Gastroesophageal sphincter (tissue), 4 donors: ENCODE measurements around the gene CDH13. TPM values are rescaled to one million over a fixed set of nuclear protein-coding genes. Genes with fewer than 3 reads are reported as not detected.

Source experiments
- ATAC-seq: fragments of 150-250 bp; one replicate; pipeline ENCODE4 v1.9.1; 2016; ENCODE audit warnings: mild to moderate bottlenecking, moderate library complexity
- H3K27ac ChIP-seq, 4 donors: fragments of 200-600 bp; sonication (generic) in 3 of 4; 1 replicate in 3 of 4; 2 replicates in 1 of 4; pipeline ENCODE4 v1.5.1; 2016 to 2019
- H3K27me3 ChIP-seq: fragments of 200-600 bp; sonication (generic); one replicate; pipeline ENCODE4 v1.5.1; 2019
- H3K36me3 ChIP-seq, 2 donors: fragments of 200-600 bp; sonication (generic); one replicate each; pipeline ENCODE4 v1.5.1; 2019; ENCODE audit warnings: control low read depth in 1 of 2
- H3K4me1 ChIP-seq, 3 donors: fragments of 200-600 bp; sonication (generic); 1 replicate in 2 of 3; 2 replicates in 1 of 3; pipeline ENCODE4 v1.5.1; 2016 to 2019; ENCODE audit warnings: control low read depth in 2 of 3
- H3K4me3 ChIP-seq, 2 donors: fragments of 200-600 bp; sonication (generic); one replicate each; pipeline ENCODE4 v1.5.1; 2019; ENCODE audit warnings: mild to moderate bottlenecking in 1 of 2, moderate library complexity in 1 of 2
- H3K9me3 ChIP-seq, 3 donors: fragments of 200-600 bp; sonication (generic); one replicate each; pipeline ENCODE4 v1.5.1; 2017 to 2019; ENCODE audit warnings: control low read depth in 2 of 3
- CTCF ChIP-seq, 4 experiments: fragments of 200-600 bp in 2 of 4; fragments of 450-650 bp in 2 of 4; sonication (generic) in 1 of 4; IDR thresholded peaks; one replicate each; pipeline ENCODE4 v1.5.1; 2017 to 2019; ENCODE audit warnings: antibody characterized with exemption in 4 of 4, mild to moderate bottlenecking in 2 of 4, moderate library complexity in 2 of 4
- EP300 ChIP-seq: sonication (generic); formaldehyde crosslinking; IDR thresholded peaks from one replicate; pipeline ENCODE4 v1.6.1; 2017; ENCODE audit warnings: antibody characterized with exemption, mild to moderate bottlenecking
- POLR2A ChIP-seq, 2 donors: fragments of 450-650 bp; IDR thresholded peaks; one replicate each; pipeline ENCODE4 v1.6.1; 2017; ENCODE audit warnings: antibody characterized with exemption in 2 of 2, mild to moderate bottlenecking in 2 of 2, moderate library complexity in 1 of 2
- POLR2AphosphoS5 ChIP-seq: sonication (generic); formaldehyde crosslinking; IDR thresholded peaks from one replicate; pipeline ENCODE4 v1.6.1; 2017; ENCODE audit warnings: antibody characterized with exemption
- WGBS, 2 donors: methylation state at CpG; one replicate each; pipeline ENCODE4 v1.1.5; 2018; ENCODE audit warnings: low coverage in 1 of 2; 5-methylcytosine and 5-hydroxymethylcytosine counted together
- total RNA-seq, 4 donors: library from RNA; depleted of rRNA; stranded (reverse); fragments of >200 nt; gene quantifications; one replicate each; pipeline ENCODE4 v1.1.0, GENCODE V29; 2016

CDH13 gene
- total RNA-seq, 4 donors from 2014 or later = 4.2 to 22.3 (median 11.4) TPM

- H3K4me1 ChIP-seq = peaks cover 0 to 13% (median 0%) of the 10 kb centered on the region in 3 donors
Measured at GRCh38 chr16:82899006-82899405, 272.2 kb downstream of the CDH13 start.

GRCh38 chr16:82899731-82900450, 273.1 kb downstream of the CDH13 start:
- Histone ChIP-seq H3K27ac (no peak overlapping the region), H3K4me1 (peaks cover 0 to 13% (median 0%) of the 10 kb centered on the region in 3 donors), H3K27me3 (no peaks in the 10 kb centered on the region), H3K9me3 (no peaks in the 10 kb centered on the region), H3K4me3 (no peak overlapping the region), H3K36me3 (no peaks in the 10 kb centered on the region)
- TF ChIP-seq EP300 = no peak
- TF ChIP-seq POLR2A (IDR thresholded peaks at IDR 0.05) = no peak
- WGBS, 2 donors = 78 to 94% methylated on average over 4 of the region's 4 CpGs
- no peak for ATAC-seq

More at GRCh38 chr16:82899006-82899405, 272.2 kb downstream of the CDH13 start:
- no peak overlapping the region for H3K27ac ChIP-seq
- H3K36me3 ChIP-seq = no peaks in the 10 kb centered on the region
- TF ChIP-seq POLR2AphosphoS5 = no peak
- TF ChIP-seq EP300 = no peak
- no peak for TF ChIP-seq POLR2A (IDR thresholded peaks at IDR 0.05)
- TF ChIP-seq CTCF (IDR thresholded peaks at IDR 0.05) = no peak
- H3K9me3 ChIP-seq = no peaks in the 10 kb centered on the region
- no peak for ATAC-seq
- H3K4me3 ChIP-seq = no peak overlapping the region
- H3K27me3 ChIP-seq = no peaks in the 10 kb centered on the region
- WGBS, 2 donors = 93 to 100% methylated on average over 1 to 2 of the region's 2 CpGs

- TF ChIP-seq EP300 (no peak), CTCF (IDR thresholded peaks at IDR 0.05) (no peak), POLR2AphosphoS5 (no peak), POLR2A (IDR thresholded peaks at IDR 0.05) (no peak)
- no peaks in the 10 kb centered on the region for H3K36me3 ChIP-seq
- H3K4me3 ChIP-seq = no peak overlapping the region
- WGBS, 2 donors = 38 to 45% methylated on average over 8 of the region's 8 CpGs
- no peak for ATAC-seq
- H3K27me3 ChIP-seq = no peaks in the 10 kb centered on the region
- H3K9me3 ChIP-seq = no peaks in the 10 kb centered on the region
- no peak overlapping the region for H3K27ac ChIP-seq
- peaks cover 0 to 13% (median 0%) of the 10 kb centered on the region in 3 donors for H3K4me1 ChIP-seq
Measured at GRCh38 chr16:82900559-82900958, 273.8 kb downstream of the CDH13 start.

GRCh38 chr16:82911925-82912324, 285.2 kb downstream of the CDH13 start:
- 75 to 87% methylated on average over 7 to 10 of the region's 10 CpGs for WGBS, 2 donors

More at GRCh38 chr16:82911925-82912324, 285.2 kb downstream of the CDH13 start:
- Histone ChIP-seq H3K4me3 (no peak overlapping the region), H3K27me3 (no peaks in the 10 kb centered on the region), H3K27ac (no peak overlapping the region), H3K36me3 (no peaks in the 10 kb centered on the region), H3K9me3 (no peaks in the 10 kb centered on the region), H3K4me1 (no peaks in the 10 kb centered on the region)
- no peak for TF ChIP-seq POLR2A (IDR thresholded peaks at IDR 0.05)
- TF ChIP-seq POLR2AphosphoS5 = no peak
- no peak for TF ChIP-seq EP300
- no peak for TF ChIP-seq CTCF (IDR thresholded peaks at IDR 0.05)
- no peak for ATAC-seq
